ENCODE data around the gene DST.

- TF ChIP-seq CTCF (IDR thresholded peaks at IDR 0.05; ENCODE audit: low read depth, low read length, poor library complexity, severe bottlenecking) (no peak), EZH2phosphoT487 (IDR thresholded peaks at IDR 0.05; ENCODE audit: borderline replicate concordance, low read length) (no peak)
Measured at GRCh38 chr6:56532766-56533551, 109.7 kb downstream of the DST start.

Measured in DOHH2 (cell line).